ENCODE data around the gene DBH. TPM values are rescaled to one million over a fixed set of nuclear protein-coding genes. Genes with fewer than 3 reads are reported as not detected.

Gene DBH
- polyA plus RNA-seq, 1 donor (not counting 4 experiments of a cell fraction or from before 2014, with no cell fraction given) = not detected

- Histone ChIP-seq H3K9me1 (ENCODE audit: control insufficient read depth, extremely low read depth, insufficient read depth, low read length) (no peaks in the 10 kb centered on the region), H4K20me1 (ENCODE audit: control insufficient read depth, extremely low read depth, insufficient read depth, low read length) (no peaks in the 10 kb centered on the region), H3K4me3 (ENCODE audit: control insufficient read depth in 2 of 3, extremely low read depth in 1 of 3, insufficient read depth in 2 of 3, low read depth in 1 of 3, low read length in 3 of 3) (no peak overlapping the region), H3K27me3 (ENCODE audit: control insufficient read depth, extremely low read depth, insufficient read depth, low read length) (peaks cover 15% of the 10 kb centered on the region), H3K9ac (ENCODE audit: control insufficient read depth, extremely low read depth, insufficient read depth, low read length) (no peak overlapping the region), H3K27ac (ENCODE audit: control insufficient read depth, insufficient read depth, low read length) (no peak overlapping the region), H3K36me3 (ENCODE audit: control insufficient read depth in 2 of 2, extremely low read depth in 1 of 2, insufficient read depth in 2 of 2, low read length in 2 of 2) (no peaks in the 10 kb centered on the region), H3K4me1 (ENCODE audit: control insufficient read depth, extremely low read depth, insufficient read depth, low read length) (no peaks in the 10 kb centered on the region), H3K4me2 (ENCODE audit: control insufficient read depth, extremely low read depth, insufficient read depth, low read depth, low read length) (no peak overlapping the region), H3K9me3 (ENCODE audit: control insufficient read depth, low read depth, low read length) (no peaks in the 10 kb centered on the region), H3K79me2 (ENCODE audit: control insufficient read depth, insufficient read depth, low read length) (no peaks in the 10 kb centered on the region), H2AFZ (ENCODE audit: control insufficient read depth, low read length) (no peak overlapping the region)
- dilution Hi-C loops (cut with MboI; ENCODE audit: extremely low pct_ligation_motif_present, low sequenced_read_pairs) = no loop called here
- DNase-seq (ENCODE audit: low read depth, low spot score) (no peak), FAIRE-seq (no peak)
- TF ChIP-seq EZH2 (IDR thresholded peaks at IDR 0.05; ENCODE audit: low read length) = no peak
- TF ChIP-seq CTCF (optimal IDR thresholded peaks at IDR 0.05 in 1 of 3, IDR thresholded peaks at IDR 0.05 in 1 of 3, conservative IDR thresholded peaks at IDR 0.05 in 1 of 3; ENCODE audit: extremely low read depth in 1 of 3, insufficient read depth in 2 of 3, low read length in 3 of 3) = no peak
Observed at GRCh38 chr9:133696071-133696472, 59.9 kb downstream of the DBH start.

GRCh38 chr9:133699546-133699945 is 63.4 kb downstream of the DBH start:
- FAIRE-seq = no peak
- peaks cover 49% of the 10 kb centered on the region for H3K27me3 ChIP-seq (ENCODE audit: control insufficient read depth, extremely low read depth, insufficient read depth, low read length)

More at GRCh38 chr9:133699546-133699945, 63.4 kb downstream of the DBH start:
- no peaks in the 10 kb centered on the region for H4K20me1 ChIP-seq (ENCODE audit: control insufficient read depth, extremely low read depth, insufficient read depth, low read length)
- H3K4me1 ChIP-seq (ENCODE audit: control insufficient read depth, extremely low read depth, insufficient read depth, low read length) = no peaks in the 10 kb centered on the region
- no peaks in the 10 kb centered on the region for H3K36me3 ChIP-seq (ENCODE audit: control insufficient read depth in 2 of 2, extremely low read depth in 1 of 2, insufficient read depth in 2 of 2, low read length in 2 of 2)
- no peaks in the 10 kb centered on the region for H3K9me3 ChIP-seq (ENCODE audit: control insufficient read depth, low read depth, low read length)
- no peak overlapping the region for H3K27ac ChIP-seq (ENCODE audit: control insufficient read depth, insufficient read depth, low read length)
- no peaks in the 10 kb centered on the region for H3K79me2 ChIP-seq (ENCODE audit: control insufficient read depth, insufficient read depth, low read length)
- H2AFZ ChIP-seq (ENCODE audit: control insufficient read depth, low read length) = no peak overlapping the region
- H3K9me1 ChIP-seq (ENCODE audit: control insufficient read depth, extremely low read depth, insufficient read depth, low read length) = no peaks in the 10 kb centered on the region
- H3K4me3 ChIP-seq (ENCODE audit: control insufficient read depth in 2 of 3, extremely low read depth in 1 of 3, insufficient read depth in 2 of 3, low read depth in 1 of 3, low read length in 3 of 3) = no peak overlapping the region
- dilution Hi-C loops (cut with MboI; ENCODE audit: extremely low pct_ligation_motif_present, low sequenced_read_pairs) = no loop called here
- TF ChIP-seq CTCF (optimal IDR thresholded peaks at IDR 0.05 in 1 of 3, IDR thresholded peaks at IDR 0.05 in 1 of 3, conservative IDR thresholded peaks at IDR 0.05 in 1 of 3; ENCODE audit: extremely low read depth in 1 of 3, insufficient read depth in 2 of 3, low read length in 3 of 3) = no peak
- no peak for TF ChIP-seq EZH2 (IDR thresholded peaks at IDR 0.05; ENCODE audit: low read length)
- no peak overlapping the region for H3K9ac ChIP-seq (ENCODE audit: control insufficient read depth, extremely low read depth, insufficient read depth, low read length)
- no peak for DNase-seq (ENCODE audit: low read depth, low spot score)
- H3K4me2 ChIP-seq (ENCODE audit: control insufficient read depth, extremely low read depth, insufficient read depth, low read depth, low read length) = no peak overlapping the region

Data from keratinocyte (primary cell).